Activated CD8-positive, alpha-beta memory T cell treated with anti-CD3 and anti-CD28 coated beads, Interleukin-2, amount 10 ng/mL, durations not matched to agents 7 days and 5 days (primary cell): ENCODE data around the gene SPRED1. TPM values are rescaled to one million over a fixed set of nuclear protein-coding genes. Genes with fewer than 3 reads are reported as not detected.
"Not testable (repeated sequence)": the region's sequence is repeated elsewhere in the genome, so short reads cannot be mapped to it uniquely, and the experiment has no call there.

ENCODE experiments used
- ATAC-seq: fragments of 150-1000 bp; cut with Tn5 transposase; one replicate; pipeline ENCODE4 v1.10.0; 2021; ENCODE audit warnings: moderate library complexity
- CTCF ChIA-PET: fragments of 350-600 bp; sonication (Branson Sonifier 250); formaldehyde crosslinking; loops from one replicate; lab custom pipeline; 2021; ENCODE audit warnings: antibody characterized with exemption; lab: Charles Lee
- DNase-seq: peaks from one replicate; pipeline ENCODE4 v3.0.0-alpha.2; 2020
- H3K27ac Mint-ChIP-seq: one replicate; pipeline ENCODE4 v1.8.0; 2021; ENCODE audit warnings: mild to moderate bottlenecking, mixed read lengths
- H3K27me3 Mint-ChIP-seq: one replicate; pipeline ENCODE4 v1.8.0; 2021; ENCODE audit warnings: mixed read lengths
- H3K36me3 Mint-ChIP-seq: one replicate; pipeline ENCODE4 v1.8.0; 2021; ENCODE audit warnings: mild to moderate bottlenecking, mixed read lengths
- H3K4me1 Mint-ChIP-seq: one replicate; pipeline ENCODE4 v1.8.0; 2021; ENCODE audit warnings: mixed read lengths
- H3K4me3 Mint-ChIP-seq: one replicate; pipeline ENCODE4 v1.8.0; 2021; ENCODE audit warnings: mild to moderate bottlenecking, moderate library complexity, mixed read lengths
- H3K9me3 Mint-ChIP-seq: one replicate; pipeline ENCODE4 v1.8.0; 2022; ENCODE audit warnings: low read depth, mixed read lengths
- total RNA-seq, 2 experiments: library from RNA; stranded (reverse); gene quantifications; one replicate each; pipeline ENCODE4 v1.2.3, GENCODE V29; 2021

Gene SPRED1
- total RNA-seq, 2 experiments from 2014 or later, result 0.06 to 0.07 TPM

GRCh38 chr15:38253351-38253781 is 730 bp downstream of the SPRED1 start:
- peaks cover 66% of the 10 kb centered on the region for H3K27me3 Mint-ChIP-seq
- H3K9me3 Mint-ChIP-seq, result no peaks in the 10 kb centered on the region

DNA sequence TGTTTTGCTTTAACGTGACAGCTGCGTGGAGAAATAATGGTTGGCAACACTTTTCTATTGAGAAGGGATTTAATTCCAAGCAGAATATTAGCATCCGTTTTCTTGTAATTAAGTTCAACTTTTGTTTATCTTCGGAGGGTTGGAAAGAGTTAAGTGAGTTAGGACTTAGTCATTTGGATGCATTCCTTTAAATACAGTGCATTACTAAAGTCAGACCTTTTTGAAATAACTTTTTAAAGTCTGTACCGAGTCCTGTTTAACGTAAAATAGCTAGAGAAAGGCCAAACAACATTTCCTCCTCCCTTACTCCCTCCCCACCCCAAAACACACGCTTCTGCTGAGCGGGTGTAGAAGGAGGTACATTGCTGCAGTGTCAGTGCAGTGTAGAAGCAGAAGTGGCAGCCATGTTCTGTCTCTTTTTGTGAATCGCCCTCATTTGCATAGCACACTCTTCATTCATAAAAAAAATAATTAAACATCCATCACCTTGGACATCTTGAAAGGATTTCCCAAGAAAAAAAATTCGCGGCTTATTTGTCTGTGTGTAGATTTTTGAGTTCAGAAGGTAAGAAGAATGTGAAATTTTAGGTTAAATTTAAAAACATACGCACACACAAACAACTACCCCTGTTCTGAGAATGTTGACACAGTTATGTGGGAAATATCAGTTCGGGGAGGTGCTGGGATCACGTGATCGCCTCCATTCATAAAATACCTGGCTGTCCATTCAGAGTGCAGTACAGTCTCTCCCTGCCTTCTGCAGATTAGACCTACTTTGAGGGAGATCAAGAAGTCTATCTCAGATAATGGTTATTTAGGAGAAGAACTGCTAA is 1.6 kb downstream of the SPRED1 start:
- Mint-ChIP-seq H3K27me3 (peaks cover 59% of the 10 kb centered on the region), H3K9me3 (no peaks in the 10 kb centered on the region), H3K27ac (no peak overlapping the region), H3K4me1 (peaks cover 25% of the 10 kb centered on the region), H3K4me3 (peak overlapping the region; percentile 54), H3K36me3 (no peaks in the 10 kb centered on the region)
- ATAC-seq (no peak), DNase-seq (no peak)
- CTCF ChIA-PET, result no interaction called here

More at GRCh38 chr15:38253351-38253781, 730 bp downstream of the SPRED1 start:
- ATAC-seq (no peak), DNase-seq (no peak)
- CTCF ChIA-PET, result interaction anchor here (1.4 kb wide), 1 partner anchor 100 kb away, joined by 3 read pairs; no protein-coding TSS in a partner anchor
- Mint-ChIP-seq H3K4me3 (peak overlapping the region; percentile 54), H3K27ac (no peak overlapping the region), H3K36me3 (no peaks in the 10 kb centered on the region), H3K4me1 (peaks cover 25% of the 10 kb centered on the region)

DNA sequence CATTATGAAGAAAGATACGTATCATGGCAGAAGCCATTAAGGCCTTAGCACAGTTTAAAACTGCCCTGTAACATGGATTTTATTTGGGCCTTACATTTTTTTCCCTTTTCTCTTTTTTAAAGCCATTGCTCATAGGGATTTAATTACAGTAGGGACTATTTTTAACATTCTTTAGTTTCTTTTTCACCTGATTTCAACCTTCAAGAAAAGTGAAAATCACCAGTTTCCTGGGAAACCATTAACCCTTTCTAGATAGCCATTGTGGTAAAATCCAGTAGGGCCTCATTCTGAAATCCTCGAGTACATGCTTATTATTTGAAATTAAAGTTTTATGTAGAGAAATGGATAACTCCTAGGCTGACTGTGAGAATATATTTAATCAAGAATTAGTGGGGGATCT is 3.1 kb downstream of the SPRED1 start:
- DNase-seq (no peak), ATAC-seq (no peak)
- H3K9me3 Mint-ChIP-seq, result no peaks in the 10 kb centered on the region
- CTCF ChIA-PET, result no interaction called here
- H3K27me3 Mint-ChIP-seq, result peaks cover 47% of the 10 kb centered on the region
- H3K4me3 Mint-ChIP-seq, result no peak overlapping the region
- no peaks in the 10 kb centered on the region for H3K36me3 Mint-ChIP-seq
- no peak overlapping the region for H3K27ac Mint-ChIP-seq
- H3K4me1 Mint-ChIP-seq, result peaks cover 25% of the 10 kb centered on the region

GRCh38 chr15:38257676-38258075 is 5.0 kb downstream of the SPRED1 start:
- Mint-ChIP-seq H3K4me3 (no peak overlapping the region), H3K9me3 (no peaks in the 10 kb centered on the region), H3K4me1 (peaks cover 16% of the 10 kb centered on the region), H3K27ac (no peak overlapping the region), H3K27me3 (peaks cover 37% of the 10 kb centered on the region), H3K36me3 (no peaks in the 10 kb centered on the region)
- CTCF ChIA-PET, result no interaction called here
- DNase-seq (no peak), ATAC-seq (no peak)

- CTCF ChIA-PET, result no interaction called here
- H3K4me1 Mint-ChIP-seq, result peaks cover 5% of the 10 kb centered on the region
Measured at GRCh38 chr15:38259134-38259533, 6.5 kb downstream of the SPRED1 start.

GRCh38 chr15:38260077-38260476 is 7.4 kb downstream of the SPRED1 start:
- Mint-ChIP-seq H3K9me3 (no peaks in the 10 kb centered on the region), H3K27ac (no peak overlapping the region), H3K4me1 (no peaks in the 10 kb centered on the region), H3K4me3 (no peak overlapping the region), H3K27me3 (peaks cover 16% of the 10 kb centered on the region), H3K36me3 (no peaks in the 10 kb centered on the region)
- DNase-seq, result no peak
- ATAC-seq, result no peak
- CTCF ChIA-PET, result no interaction called here

More at GRCh38 chr15:38259134-38259533, 6.5 kb downstream of the SPRED1 start:
- H3K4me3 Mint-ChIP-seq, result no peak overlapping the region
- no peak overlapping the region for H3K27ac Mint-ChIP-seq
- no peaks in the 10 kb centered on the region for H3K9me3 Mint-ChIP-seq
- H3K36me3 Mint-ChIP-seq, result no peaks in the 10 kb centered on the region
- ATAC-seq (no peak), DNase-seq (no peak)
- peaks cover 25% of the 10 kb centered on the region for H3K27me3 Mint-ChIP-seq

GRCh38 chr15:38263251-38263650 is 10.6 kb downstream of the SPRED1 start:
- Mint-ChIP-seq H3K9me3 (no peaks in the 10 kb centered on the region), H3K36me3 (no peaks in the 10 kb centered on the region), H3K27me3 (peaks cover 4% of the 10 kb centered on the region), H3K4me1 (no peaks in the 10 kb centered on the region), H3K4me3 (no peak overlapping the region), H3K27ac (no peak overlapping the region)
- CTCF ChIA-PET, result no interaction called here
- no peak for DNase-seq
- ATAC-seq, result no peak

DNA sequence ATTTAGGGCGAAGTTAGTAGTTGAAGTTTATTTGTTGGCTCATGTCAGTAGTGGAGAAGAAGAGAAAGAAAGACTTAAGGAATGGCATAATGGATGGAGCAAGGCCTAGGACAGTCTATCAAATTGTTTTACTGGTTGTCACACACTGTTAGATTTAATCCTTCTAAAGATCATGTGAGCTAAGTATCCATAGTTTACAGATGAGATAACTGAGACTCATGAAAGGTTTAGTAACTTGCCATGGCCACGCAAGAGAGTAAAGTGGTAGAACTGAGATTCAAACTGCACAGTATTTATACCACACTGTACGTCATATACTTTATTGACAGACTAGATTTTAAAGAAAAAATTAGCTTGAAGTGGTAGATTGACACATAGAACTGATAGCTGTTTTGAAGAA is 11.4 kb downstream of the SPRED1 start:
- Mint-ChIP-seq H3K4me3 (no peak overlapping the region), H3K9me3 (no peaks in the 10 kb centered on the region), H3K27me3 (peaks cover 4% of the 10 kb centered on the region), H3K4me1 (no peaks in the 10 kb centered on the region), H3K36me3 (no peaks in the 10 kb centered on the region), H3K27ac (no peak overlapping the region)
- no peak for DNase-seq
- no peak for ATAC-seq
- CTCF ChIA-PET, result no interaction called here

DNA sequence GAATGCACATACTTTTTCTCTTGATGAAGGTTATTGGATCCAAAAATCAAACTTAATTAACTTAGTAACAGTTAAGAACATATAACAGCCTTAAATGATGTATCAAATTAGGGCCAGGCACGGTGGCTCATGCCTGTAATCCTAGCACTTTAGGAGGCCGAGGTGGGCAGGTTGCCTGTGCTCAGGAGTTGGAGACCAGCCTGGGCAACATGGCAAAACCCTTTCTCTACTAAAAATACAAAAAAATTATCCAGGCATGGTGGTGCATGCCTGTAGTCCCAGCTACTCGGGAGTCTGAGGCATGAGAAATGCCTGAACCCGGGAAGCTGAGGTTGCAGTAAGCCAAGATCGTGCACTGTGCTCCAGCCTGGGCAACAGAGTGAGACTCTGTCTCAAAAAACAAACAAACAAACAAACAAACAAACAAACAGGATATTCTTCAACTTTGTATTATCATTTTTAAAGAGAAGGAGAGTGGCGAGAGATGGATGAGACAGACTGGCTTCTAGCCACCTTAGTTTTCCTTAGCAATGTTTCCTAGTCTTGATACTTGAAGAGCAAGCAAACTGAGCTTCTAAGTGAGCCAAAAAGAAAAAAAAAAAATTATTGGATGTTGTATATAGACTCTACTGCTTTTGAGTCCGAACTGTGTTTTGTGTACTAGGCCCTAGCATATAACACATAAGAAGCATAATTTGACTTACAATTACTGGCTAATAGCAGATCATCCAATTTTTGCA is 13.8 kb downstream of the SPRED1 start:
- Mint-ChIP-seq H3K4me1 (no peaks in the 10 kb centered on the region), H3K27ac (no peak overlapping the region), H3K36me3 (no peaks in the 10 kb centered on the region), H3K4me3 (no peak overlapping the region), H3K27me3 (peaks cover 2% of the 10 kb centered on the region), H3K9me3 (no peaks in the 10 kb centered on the region)
- no peak for ATAC-seq
- CTCF ChIA-PET, result interaction anchor here (1.1 kb wide), 1 partner anchor 31 kb away, joined by 3 read pairs; no protein-coding TSS in a partner anchor
- no peak for DNase-seq

GRCh38 chr15:38267421-38268022 is 14.9 kb downstream of the SPRED1 start:
- Mint-ChIP-seq H3K27ac (no peak overlapping the region), H3K36me3 (no peaks in the 10 kb centered on the region), H3K4me1 (no peaks in the 10 kb centered on the region), H3K9me3 (no peaks in the 10 kb centered on the region), H3K27me3 (peaks cover 2% of the 10 kb centered on the region), H3K4me3 (no peak overlapping the region)
- CTCF ChIA-PET, result interaction anchor here (1.1 kb wide), 1 partner anchor 32 kb away, joined by 3 read pairs; no protein-coding TSS in a partner anchor
- DNase-seq (no peak), ATAC-seq (no peak)

GRCh38 chr15:38271144-38271543 is 18.5 kb downstream of the SPRED1 start:
- H3K36me3 Mint-ChIP-seq, result no peaks in the 10 kb centered on the region
- DNase-seq, result no peak
- H3K27ac Mint-ChIP-seq, result no peak overlapping the region
- CTCF ChIA-PET, result no interaction called here
- H3K4me1 Mint-ChIP-seq, result no peaks in the 10 kb centered on the region
- peaks cover 14% of the 10 kb centered on the region for H3K27me3 Mint-ChIP-seq
- no peak overlapping the region for H3K4me3 Mint-ChIP-seq
- H3K9me3 Mint-ChIP-seq, result no peaks in the 10 kb centered on the region
- no peak for ATAC-seq

GRCh38 chr15:38271895-38272294 is 19.3 kb downstream of the SPRED1 start:
- CTCF ChIA-PET, result no interaction called here
- Mint-ChIP-seq H3K4me1 (no peaks in the 10 kb centered on the region), H3K36me3 (no peaks in the 10 kb centered on the region), H3K27ac (no peak overlapping the region), H3K9me3 (no peaks in the 10 kb centered on the region), H3K4me3 (no peak overlapping the region), H3K27me3 (peaks cover 14% of the 10 kb centered on the region)
- no peak for ATAC-seq
- no peak for DNase-seq

GRCh38 chr15:38272431-38272830 is 19.8 kb downstream of the SPRED1 start:
- H3K9me3 Mint-ChIP-seq, H3K4me1 Mint-ChIP-seq, H3K27ac Mint-ChIP-seq, DNase-seq, ATAC-seq, H3K36me3 Mint-ChIP-seq, CTCF ChIA-PET, H3K4me3 Mint-ChIP-seq: not testable (repeated sequence)
- H3K27me3 Mint-ChIP-seq, result peaks cover 16% of the 10 kb centered on the region
